H1 (cell line): ENCODE results near the gene OSBP2. TPM values are rescaled to one million over a fixed set of nuclear protein-coding genes. Genes with fewer than 3 reads are reported as not detected.

Experiments
- CTCF ChIA-PET: fragments of 300-600 bp; sonication (Branson Sonifier 250); formaldehyde crosslinking; loops from one replicate; lab custom pipeline; 2021; ENCODE audit not compliant: partially characterized antibody; lab: Charles Lee
- POLR2A ChIA-PET: fragments of 300-600 bp; sonication (Branson Sonifier 250); formaldehyde crosslinking; loops from one replicate; lab custom pipeline; 2021; ENCODE audit warnings: inconsistent platforms; ENCODE audit not compliant: partially characterized antibody; lab: Charles Lee
- DNase-seq, 2 experiments: peaks; one replicate each; pipeline versions ENCODE4 v3.0.0 to v3.0.0-alpha.2; 2010 to 2022; ENCODE audit warnings: low spot score in 2 of 2, low read depth in 1 of 2, mixed read lengths in 1 of 2
- FAIRE-seq: peaks from 2 replicates; lab custom pipeline; 2011; peaks lifted over from hg19 to GRCh38; lab: Jason Lieb, UNC
- H2AFZ ChIP-seq: 2 replicates; pipeline ENCODE4 v1.8.1; 2012; ENCODE audit warnings: low read length, inconsistent platforms
- H2AK5ac ChIP-seq: 2 replicates; pipeline ENCODE4 v1.6.1; 2013; ENCODE audit warnings: low read depth, low read length
- H2BK120ac ChIP-seq: replicated peaks from 2 replicates; pipeline ENCODE3; 2013; ENCODE audit warnings: low read depth, low read length, inconsistent platforms
- H2BK12ac ChIP-seq: 2 replicates; pipeline ENCODE4 v1.6.1; 2013; ENCODE audit warnings: low read depth, low read length
- H2BK15ac ChIP-seq: 2 replicates; pipeline ENCODE4 v1.6.1; 2013; ENCODE audit warnings: low read length
- H2BK20ac ChIP-seq: 2 replicates; pipeline ENCODE4 v1.6.1; 2013; ENCODE audit warnings: low read length
- H2BK5ac ChIP-seq: 2 replicates; pipeline ENCODE4 v1.6.1; 2013; ENCODE audit warnings: low read depth, low read length
- H3K14ac ChIP-seq: 2 replicates; pipeline ENCODE4 v1.6.1; 2013; ENCODE audit warnings: inconsistent platforms; ENCODE audit not compliant: insufficient read length
- H3K18ac ChIP-seq: 2 replicates; pipeline ENCODE4 v1.6.1; 2013; ENCODE audit warnings: low read length; ENCODE audit errors: extremely low read depth
- H3K23ac ChIP-seq: 2 replicates; pipeline ENCODE4 v1.6.1; 2013; ENCODE audit warnings: inconsistent platforms; ENCODE audit not compliant: insufficient read length
- H3K23me2 ChIP-seq: 2 replicates; pipeline ENCODE4 v1.6.1; 2013; ENCODE audit warnings: low read depth, low read length
- H3K27ac ChIP-seq: 2 replicates; pipeline ENCODE4 v1.6.1; 2011; ENCODE audit warnings: low read depth, low read length, inconsistent platforms
- H3K27me3 ChIP-seq, 4 experiments: replicated peaks in 1 of 4; 1 replicate in 1 of 4; 2 replicates in 3 of 4; pipeline versions ENCODE4 v1.6.1 to v1.8.1; 2011 to 2013; ENCODE audit warnings: low read length in 3 of 4, mild to moderate bottlenecking in 3 of 4, inconsistent platforms in 2 of 4, mixed read lengths in 2 of 4, moderate library complexity in 1 of 4; ENCODE audit not compliant: control insufficient read depth in 3 of 4, insufficient read depth in 3 of 4; ENCODE audit errors: extremely low read depth in 1 of 4
- H3K36me3 ChIP-seq, 4 experiments: 2 replicates each; pipeline versions ENCODE4 v1.6.1 to v1.8.1; 2011 to 2013; ENCODE audit warnings: mild to moderate bottlenecking in 4 of 4, low read length in 3 of 4, moderate library complexity in 2 of 4, control low read depth in 1 of 4, inconsistent platforms in 1 of 4; ENCODE audit not compliant: insufficient read depth in 4 of 4, control insufficient read depth in 2 of 4
- H3K4ac ChIP-seq: replicated peaks from 2 replicates; pipeline ENCODE3; 2013; ENCODE audit warnings: low read length, low read depth, mixed read lengths, inconsistent platforms; ENCODE audit not compliant: insufficient read length
- H3K4me1 ChIP-seq, 4 experiments: replicated peaks in 1 of 4; 1 replicate in 1 of 4; 2 replicates in 3 of 4; pipeline versions ENCODE4 v1.6.1 to v1.8.1; 2011 to 2013; ENCODE audit warnings: low read length in 3 of 4, inconsistent platforms in 2 of 4, mixed read lengths in 1 of 4; ENCODE audit not compliant: insufficient read depth in 4 of 4, control insufficient read depth in 3 of 4
- H3K4me2 ChIP-seq, 2 experiments: 2 replicates each; pipeline versions ENCODE4 v1.6.1 to v1.8.1; 2011 to 2013; ENCODE audit warnings: low read depth in 2 of 2, low read length in 2 of 2, control low read depth in 1 of 2, inconsistent platforms in 1 of 2, mild to moderate bottlenecking in 1 of 2; ENCODE audit not compliant: insufficient read depth in 1 of 2
- H3K4me3 ChIP-seq, 4 experiments: fragments of 200-600, 300-600 bp in 1 of 4; sonication (generic), shearing (Covaris generic), sonication (Bioruptor Twin) in 1 of 4; 2 replicates each; pipeline versions ENCODE4 v1.5.1 to v1.8.1; 2011 to 2016; ENCODE audit warnings: low read length in 4 of 4, low read depth in 3 of 4, control low read depth in 2 of 4, inconsistent platforms in 2 of 4, mild to moderate bottlenecking in 2 of 4, mixed read lengths in 1 of 4, moderate library complexity in 1 of 4; ENCODE audit not compliant: insufficient read depth in 2 of 4; ENCODE audit errors: extremely low read depth in 1 of 4
- H3K56ac ChIP-seq: replicated peaks from 2 replicates; pipeline ENCODE3; 2013; ENCODE audit warnings: low read depth, mild to moderate bottlenecking, mixed read lengths, low read length, inconsistent platforms; ENCODE audit not compliant: insufficient read length
- H3K79me1 ChIP-seq: 2 replicates; pipeline ENCODE4 v1.6.1; 2013; ENCODE audit warnings: low read depth, low read length, control low read depth
- H3K79me2 ChIP-seq, 2 experiments: 2 replicates each; pipeline versions ENCODE4 v1.6.1 to v1.8.1; 2012 to 2013; ENCODE audit warnings: low read length in 2 of 2, mild to moderate bottlenecking in 2 of 2, inconsistent platforms in 1 of 2; ENCODE audit not compliant: insufficient read depth in 2 of 2, control insufficient read depth in 1 of 2
- H3K9ac ChIP-seq, 4 experiments: replicated peaks in 1 of 4; 1 replicate in 1 of 4; 2 replicates in 3 of 4; pipeline versions ENCODE4 v1.6.1 to v1.8.1; 2011 to 2013; ENCODE audit warnings: low read depth in 3 of 4, low read length in 3 of 4, control low read depth in 2 of 4, mild to moderate bottlenecking in 2 of 4, moderate library complexity in 2 of 4, inconsistent platforms in 1 of 4; ENCODE audit errors: extremely low read depth in 1 of 4
- H3K9me3 ChIP-seq, 2 experiments: 2 replicates each; pipeline versions ENCODE4 v1.6.1 to v1.8.1; 2012 to 2013; ENCODE audit warnings: mild to moderate bottlenecking in 2 of 2, moderate library complexity in 2 of 2, control low read depth in 1 of 2, inconsistent platforms in 1 of 2, low read depth in 1 of 2, low read length in 1 of 2, mixed read lengths in 1 of 2; ENCODE audit not compliant: insufficient read depth in 2 of 2
- H4K20me1 ChIP-seq, 2 experiments: replicated peaks in 1 of 2; 2 replicates each; pipeline versions ENCODE3 to v1.8.1; 2011 to 2013; ENCODE audit warnings: inconsistent platforms in 2 of 2, low read length in 2 of 2, mild to moderate bottlenecking in 1 of 2; ENCODE audit not compliant: insufficient read depth in 2 of 2, control insufficient read depth in 1 of 2
- H4K5ac ChIP-seq: 2 replicates; pipeline ENCODE4 v1.6.1; 2013; ENCODE audit warnings: low read length, low read depth, mixed read lengths, inconsistent platforms; ENCODE audit not compliant: insufficient read length
- H4K8ac ChIP-seq: 2 replicates; pipeline ENCODE4 v1.8.0; 2013; ENCODE audit warnings: mild to moderate bottlenecking, moderate library complexity, low read length, inconsistent platforms; ENCODE audit not compliant: insufficient read depth; ENCODE audit errors: extremely low read depth
- H4K91ac ChIP-seq: replicated peaks from 2 replicates; pipeline ENCODE3; 2013; ENCODE audit warnings: low read length, mixed read lengths, inconsistent platforms; ENCODE audit not compliant: insufficient read length
- CREB1 ChIP-seq: IDR thresholded peaks from 2 replicates; pipeline ENCODE4 v1.6.1; 2012; ENCODE audit warnings: inconsistent platforms
- TAF7 ChIP-seq: optimal IDR thresholded peaks from 2 replicates; pipeline ENCODE3; 2011; ENCODE audit warnings: low read depth, mild to moderate bottlenecking, inconsistent platforms, low read length, moderate library complexity, borderline replicate concordance
- WGBS, 2 experiments: shearing (Covaris generic) in 1 of 2; methylation state at CpG; one replicate each; pipeline versions ENCODE4 v1.1.6 to v1.1.7; 2013 to 2015; ENCODE audit warnings: low lambda C conversion rate in 2 of 2, mixed read lengths in 2 of 2, inconsistent platforms in 1 of 2, low coverage in 1 of 2, missing lambda C conversion rate in 1 of 2; ENCODE audit not compliant: insufficient replicate concordance in 2 of 2, insufficient coverage in 1 of 2, insufficient read length in 1 of 2; ENCODE audit errors: extremely low coverage in 1 of 2, missing lambda C conversion rate in 1 of 2; 5-methylcytosine and 5-hydroxymethylcytosine counted together
- polyA plus RNA-seq, 7 experiments: library from polyadenylated mRNA; depleted of rRNA in 3 of 7; stranded (reverse) in 5 of 7; unstranded in 2 of 7; fragments of >200 nt in 5 of 7; fragments of 200-250 nt in 2 of 7; gene quantifications; 1 replicate in 5 of 7; 2 replicates in 1 of 7; 4 replicates in 1 of 7; pipeline versions ENCODE4 v1.2.1 to v1.2.3, GENCODE V29; 2011 to 2013; ENCODE audit warnings: missing spikeins in 2 of 7, mixed read lengths in 2 of 7
- total RNA-seq: library from RNA; stranded (reverse); fragmentation: NEBNext Ultra II Directional; extraction: Animal tissue kit (Norgen Biotek cat#: 25700); gene quantifications from 2 replicates; pipeline ENCODE4 v1.2.1, GENCODE V29; 2021

The OSBP2 gene
- total and polyA plus RNA-seq, 2 of the 8 experiments (the other 6 are each of a cell fraction or from before 2014, with no cell fraction given), result 3.4 to 3.7 TPM

GRCh38 chr22:30803679-30804078, 109.0 kb downstream of the OSBP2 start:
- no peak overlapping the region for H2AFZ ChIP-seq
- no peak overlapping the region for H3K4me3 ChIP-seq
- H3K36me3 ChIP-seq, result no peaks in the 10 kb centered on the region
- H3K79me1 ChIP-seq, result no peaks in the 10 kb centered on the region; the same call in 1 of the 2 replicates
- peaks cover 2 to 12% of the 10 kb centered on the region in 2 experiments for H4K20me1 ChIP-seq
- no peak overlapping the region for H3K23ac ChIP-seq
- H2BK12ac ChIP-seq, result no peak overlapping the region
- no peaks in the 10 kb centered on the region for H3K9me3 ChIP-seq
- H4K8ac ChIP-seq, result no peak overlapping the region
- no peak overlapping the region for H3K18ac ChIP-seq
- H4K91ac ChIP-seq, result no peak overlapping the region
- TF ChIP-seq CREB1 (no peak), TAF7 (no peak)
- H3K27ac ChIP-seq, result no peak overlapping the region
- H3K4ac ChIP-seq, result no peak overlapping the region
- H2BK120ac ChIP-seq, result no peak overlapping the region
- no peaks in the 10 kb centered on the region for H3K79me2 ChIP-seq
- H3K23me2 ChIP-seq, result peaks cover 9% of the 10 kb centered on the region; the same call in 1 of the 2 replicates
- H3K27me3 ChIP-seq, result peaks cover 2 to 35% (median 24%) of the 10 kb centered on the region in 4 experiments
- H2BK20ac ChIP-seq, result no peak overlapping the region
- H3K14ac ChIP-seq, result no peak overlapping the region
- H3K9ac ChIP-seq, result no peak overlapping the region
- peaks cover 4 to 23% (median 13%) of the 10 kb centered on the region in 4 experiments; a peak in 6 of 7 replicates for H3K4me1 ChIP-seq
- H2AK5ac ChIP-seq, result no peak overlapping the region
- H3K4me2 ChIP-seq, result peak overlapping the region in 1 of 2 experiments; percentile 71; a peak in 2 of 4 replicates
- WGBS, 2 experiments, result 85% methylated on average over 5 of the region's 5 CpGs; no CpG with 5 or more reads in 1 of the 2 experiments
- ChIA-PET POLR2A (interaction anchor here (1.1 to 1.2 kb wide), 2 partner anchors 8 to 21 kb away, joined by 3 read pairs; no protein-coding TSS in a partner anchor), CTCF (interaction anchor here (0.8 to 2.8 kb wide), 9 partner anchors 9 to 116 kb away, joined by 3 to 18 read pairs (median 4); no protein-coding TSS in a partner anchor)
- H3K56ac ChIP-seq, result no peak overlapping the region
- H4K5ac ChIP-seq, result no peak overlapping the region
- H2BK15ac ChIP-seq, result 0 out of 2 replicates have a peak overlapping the region, but pooled peaks have one; percentile 81
- DNase-seq (no peak), FAIRE-seq (no peak)
- H2BK5ac ChIP-seq, result no peak overlapping the region
